Psoas muscle (tissue), 8 donors: ENCODE data around the gene GRIN2A. TPM values are rescaled to one million over a fixed set of nuclear protein-coding genes. Genes with fewer than 3 reads are reported as not detected.

Experiments
- ATAC-seq, 4 donors: fragments of 200-7000 bp; cut with Tn5 transposase; one replicate each; pipeline ENCODE4 v1.9.1; 2020; ENCODE audit warnings: moderate library complexity in 3 of 4, mild to moderate bottlenecking in 2 of 4
- DNase-seq, 2 donors: peaks; one replicate each; pipeline ENCODE4 v3.0.0-alpha.2; 2020
- H3K27ac ChIP-seq: fragments of 200-600 bp; one replicate; pipeline ENCODE4 v1.8.0; 2022
- H3K27me3 ChIP-seq, 3 donors: fragments of 200-600 bp in 1 of 3; one replicate each; pipeline versions ENCODE4 v1.6.1 to v1.8.0; 2013 to 2022; ENCODE audit warnings: low read length in 2 of 3, mild to moderate bottlenecking in 2 of 3, moderate library complexity in 1 of 3; ENCODE audit not compliant: insufficient read depth in 3 of 3
- H3K36me3 ChIP-seq, 2 donors: fragments of 200-600 bp in 1 of 2; one replicate each; pipeline versions ENCODE4 v1.6.1 to v1.8.0; 2013 to 2022; ENCODE audit warnings: low read depth in 1 of 2, mild to moderate bottlenecking in 1 of 2, moderate library complexity in 1 of 2; ENCODE audit not compliant: insufficient read depth in 1 of 2
- H3K4me1 ChIP-seq: fragments of 200-600 bp; one replicate; pipeline ENCODE4 v1.8.0; 2022
- H3K4me3 ChIP-seq: fragments of 200-600 bp; one replicate; pipeline ENCODE4 v1.8.0; 2022; ENCODE audit warnings: mild to moderate bottlenecking
- H3K9me3 ChIP-seq: fragments of 200-600 bp; one replicate; pipeline ENCODE4 v1.8.0; 2022
- CTCF ChIP-seq: fragments of 200-600 bp; IDR thresholded peaks from one replicate; pipeline ENCODE4 v1.8.0; 2022; ENCODE audit warnings: antibody characterized with exemption
- WGBS, 3 donors: extraction: QIAGEN DNeasy Blood & Tissue Kit; methylation state at CpG; one replicate each; pipeline versions ENCODE4 v1.1.6 to v1.1.7; 2013; 5-methylcytosine and 5-hydroxymethylcytosine counted together
- intact Hi-C, 2 donors: fragments of 100-400 bp; cut with DNase I; formaldehyde crosslinking; loops; one replicate each; pipeline versions ENCODE4 v1.11.0 to v1.14.2; 2022
- polyA plus RNA-seq, 3 donors: library from polyadenylated mRNA; stranded (reverse); fragments of 200-250 nt; gene quantifications; one replicate each; pipeline ENCODE4 v1.2.3, GENCODE V29; 2013
- total RNA-seq, 4 donors: library from RNA; stranded (reverse); fragmentation: NEBNext Ultra II Directional in 2 of 4; extraction: Animal tissue kit (Norgen Biotek cat#: 25700) in 2 of 4; gene quantifications; one replicate each; pipeline versions ENCODE4 v1.2.1 to v1.2.4, GENCODE V29; 2021 to 2023
- donor health status: healthy with polysubstance abuse.
- donor health status: DM: no; HTN: no; CAD: no; lungs with moderate emphysema.
- donor health status: Bipolar disorder and iron deficiency.
- donor health status: healthy.
- donor health status: DM: yes; HTN: yes; CAD: no.
- donor health status: DM: no; HTN: no; CAD: no.
- donor health status: DM: no; HTN: no; CAD: no.
- donor health status: DM: yes; HTN: yes; CAD: no.

The GRIN2A gene
- total and polyA plus RNA-seq, 7 donors: 0.01 to 0.62 (median 0.17) TPM; not detected in 2

GRCh38 chr16:9840761-9841665 is 341.2 kb downstream of the GRIN2A start:
- Histone ChIP-seq H3K9me3 (no peaks in the 10 kb centered on the region), H3K27ac (no peak overlapping the region), H3K4me1 (no peaks in the 10 kb centered on the region), H3K4me3 (no peak overlapping the region), H3K27me3 (no peaks in the 10 kb centered on the region), H3K36me3 (no peaks in the 10 kb centered on the region)
- ATAC-seq: no peak
- DNase-seq: no peak
- TF ChIP-seq CTCF: no peak
- intact Hi-C loops: no loop called here
- WGBS, 3 donors: 75 to 85% (median 75%) methylated on average over 4 of the region's 4 CpGs

GRCh38 chr16:9837481-9837880 is 344.7 kb downstream of the GRIN2A start:
- no peaks in the 10 kb centered on the region for H3K27me3 ChIP-seq
- no peaks in the 10 kb centered on the region for H3K4me1 ChIP-seq
- no peaks in the 10 kb centered on the region for H3K36me3 ChIP-seq
- no peak overlapping the region for H3K4me3 ChIP-seq
- DNase-seq (no peak), ATAC-seq (no peak)
- intact Hi-C loops: no loop called here
- no peak overlapping the region for H3K27ac ChIP-seq
- 80 to 84% (median 83%) methylated on average over 2 of the region's 2 CpGs for whole genome bisulfite sequencing, 3 donors
- TF ChIP-seq CTCF: no peak
- no peaks in the 10 kb centered on the region for H3K9me3 ChIP-seq

GRCh38 chr16:9836118-9836736 is 346.0 kb downstream of the GRIN2A start:
- WGBS, 3 donors: 39 to 43% (median 39%) methylated on average over 9 of the region's 9 CpGs
- H3K9me3 ChIP-seq: no peaks in the 10 kb centered on the region
- H3K36me3 ChIP-seq: no peaks in the 10 kb centered on the region
- H3K4me3 ChIP-seq: no peak overlapping the region
- H3K4me1 ChIP-seq: no peaks in the 10 kb centered on the region
- no peak for ATAC-seq
- no peak for TF ChIP-seq CTCF
- DNase-seq: no peak
- intact Hi-C loops: no loop called here
- no peak overlapping the region for H3K27ac ChIP-seq
- no peaks in the 10 kb centered on the region for H3K27me3 ChIP-seq

GRCh38 chr16:9827062-9827752 is 355.0 kb downstream of the GRIN2A start:
- ATAC-seq: no peak
- intact Hi-C loops: no loop called here
- no peak overlapping the region for H3K27ac ChIP-seq
- H3K27me3 ChIP-seq: peaks cover 0 to 6% (median 6%) of the 10 kb centered on the region in 3 donors
- H3K4me3 ChIP-seq: no peak overlapping the region
- no peaks in the 10 kb centered on the region for H3K36me3 ChIP-seq
- TF ChIP-seq CTCF: no peak
- 45 to 51% (median 46%) methylated on average over 9 of the region's 9 CpGs for WGBS, 3 donors
- no peak for DNase-seq
- no peaks in the 10 kb centered on the region for H3K9me3 ChIP-seq
- no peaks in the 10 kb centered on the region for H3K4me1 ChIP-seq
